Liver (tissue), 9 donors: ENCODE results near the gene DDX41. TPM values are rescaled to one million over a fixed set of nuclear protein-coding genes. Genes with fewer than 3 reads are reported as not detected.

ENCODE experiments used
- DNase-seq: peaks from one replicate; pipeline ENCODE4 v3.0.0-alpha.2; 2017; ENCODE audit warnings: low spot score
- H3K27ac ChIP-seq, 2 donors: one replicate each; pipeline ENCODE4 v1.7.0; 2013; ENCODE audit warnings: inconsistent platforms in 2 of 2, low read length in 2 of 2, control low read depth in 1 of 2, low read depth in 1 of 2, mild to moderate bottlenecking in 1 of 2
- H3K27me3 ChIP-seq, 4 donors: one replicate each; pipeline versions ENCODE4 v1.6.1 to v1.7.0; 2013; ENCODE audit warnings: low read length in 3 of 4, inconsistent platforms in 1 of 4, mild to moderate bottlenecking in 1 of 4, moderate library complexity in 1 of 4; ENCODE audit not compliant: control insufficient read depth in 4 of 4, insufficient read depth in 4 of 4
- H3K36me3 ChIP-seq, 4 donors: one replicate each; pipeline versions ENCODE4 v1.6.1 to v1.7.0; 2013; ENCODE audit warnings: low read length in 3 of 4, mild to moderate bottlenecking in 3 of 4, low read depth in 1 of 4, moderate library complexity in 1 of 4; ENCODE audit not compliant: control insufficient read depth in 4 of 4, insufficient read depth in 3 of 4
- H3K4me1 ChIP-seq, 4 donors: one replicate each; pipeline versions ENCODE4 v1.6.1 to v1.7.0; 2013; ENCODE audit warnings: low read length in 3 of 4, mild to moderate bottlenecking in 3 of 4, moderate library complexity in 1 of 4; ENCODE audit not compliant: control insufficient read depth in 4 of 4, insufficient read depth in 4 of 4
- H3K4me3 ChIP-seq, 3 donors: one replicate each; pipeline versions ENCODE4 v1.6.1 to v1.7.0; 2013; ENCODE audit warnings: low read length in 3 of 3, control low read depth in 1 of 3, low read depth in 1 of 3, mild to moderate bottlenecking in 1 of 3
- H3K9ac ChIP-seq, 2 donors: one replicate each; pipeline ENCODE4 v1.7.0; 2013; ENCODE audit warnings: low read length in 2 of 2, mild to moderate bottlenecking in 2 of 2, moderate library complexity in 2 of 2, control low read depth in 1 of 2, low read depth in 1 of 2
- H3K9me3 ChIP-seq, 4 donors: one replicate each; pipeline versions ENCODE4 v1.6.1 to v1.7.0; 2013; ENCODE audit warnings: low read length in 3 of 4; ENCODE audit not compliant: control insufficient read depth in 4 of 4
- ATF3 ChIP-seq: IDR thresholded peaks from 2 replicates; pipeline ENCODE4 v1.6.1; 2016; ENCODE audit warnings: antibody characterized with exemption
- CTCF ChIP-seq: fragments of 150-350 bp; IDR thresholded peaks from 2 replicates; pipeline ENCODE4 v1.5.1; 2017; ENCODE audit warnings: improper control_type of control experiment, low read depth, low read length; ENCODE audit not compliant: missing input control
- EGR1 ChIP-seq, 2 donors: IDR thresholded peaks; 2 replicates each; pipeline ENCODE4 v1.6.1; 2016 to 2018; ENCODE audit warnings: antibody characterized with exemption in 2 of 2, low read depth in 2 of 2
- FOXA1 ChIP-seq: IDR thresholded peaks from 2 replicates; pipeline ENCODE4 v1.6.1; 2016; ENCODE audit warnings: antibody characterized with exemption
- GABPA ChIP-seq, 2 donors: IDR thresholded peaks in 1 of 2; conservative IDR thresholded peaks in 1 of 2; 2 replicates each; pipeline ENCODE4 v1.6.1; 2016; ENCODE audit warnings: antibody characterized with exemption in 2 of 2, mild to moderate bottlenecking in 1 of 2, moderate library complexity in 1 of 2
- HNF4A ChIP-seq, 2 donors: conservative IDR thresholded peaks; 2 replicates each; pipeline ENCODE4 v1.6.1; 2016; ENCODE audit warnings: antibody characterized with exemption in 2 of 2, mild to moderate bottlenecking in 2 of 2
- HNF4G ChIP-seq: IDR thresholded peaks from 2 replicates; pipeline ENCODE4 v1.6.1; 2016; ENCODE audit warnings: antibody characterized with exemption
- MAX ChIP-seq: IDR thresholded peaks from 2 replicates; pipeline ENCODE4 v1.6.1; 2016; ENCODE audit warnings: antibody characterized with exemption
- NR2F2 ChIP-seq: IDR thresholded peaks from 2 replicates; pipeline ENCODE4 v1.6.1; 2016; ENCODE audit warnings: antibody characterized with exemption
- RAD21 ChIP-seq, 2 donors: IDR thresholded peaks; 2 replicates each; pipeline ENCODE4 v1.6.1; 2016; ENCODE audit warnings: antibody characterized with exemption in 2 of 2, mild to moderate bottlenecking in 2 of 2
- REST ChIP-seq: IDR thresholded peaks from 2 replicates; pipeline ENCODE4 v1.6.1; 2016; ENCODE audit warnings: antibody characterized with exemption, mild to moderate bottlenecking
- TAF1 ChIP-seq: conservative IDR thresholded peaks from 2 replicates; pipeline ENCODE4 v1.6.1; 2016; ENCODE audit warnings: antibody characterized with exemption, mild to moderate bottlenecking
- YY1 ChIP-seq: IDR thresholded peaks from 2 replicates; pipeline ENCODE4 v1.6.1; 2016; ENCODE audit warnings: antibody characterized with exemption, mild to moderate bottlenecking
- ZBTB33 ChIP-seq: IDR thresholded peaks from 2 replicates; pipeline ENCODE4 v1.6.1; 2016; ENCODE audit warnings: antibody characterized with exemption
- WGBS: extraction: QIAGEN DNeasy Blood & Tissue Kit; methylation state at CpG from one replicate; pipeline ENCODE4 v1.1.7; 2013; 5-methylcytosine and 5-hydroxymethylcytosine counted together
- polyA plus RNA-seq, 2 donors: library from polyadenylated mRNA; stranded (reverse) in 1 of 2; unstranded in 1 of 2; fragments of 200-250 nt in 1 of 2; fragments of >200 nt in 1 of 2; fragmentation: Nextera tagmentation in 1 of 2; extraction: Ambion mirVana in 1 of 2; gene quantifications; one replicate each; pipeline versions ENCODE4 v1.2.1 to v1.2.3, GENCODE V29; 2013 to 2015
- total RNA-seq, 2 donors: library from RNA; depleted of rRNA; stranded (reverse); fragments of >200 nt; gene quantifications; one replicate each; pipeline ENCODE4 v1.2.3, GENCODE V29; 2014
- donor health status: healthy.
- donor health status: healthy.
- donor health status: healthy.
- donor health status: healthy.
- donor health status: healthy.

The DDX41 gene
- total and polyA plus RNA-seq, 4 donors: 20.4 to 58.5 (median 45.6) TPM

GRCh38 chr5:177495243-177496060, 21.3 kb downstream of the DDX41 start:
- no peak overlapping the region for H3K9ac ChIP-seq
- peak; percentile 61 for TF ChIP-seq NR2F2
- TF ChIP-seq CTCF: peak; percentile 0
- TF ChIP-seq TAF1: no peak
- TF ChIP-seq HNF4G: no peak
- no peaks in the 10 kb centered on the region for H3K27me3 ChIP-seq
- no peak overlapping the region for H3K4me3 ChIP-seq
- H3K9me3 ChIP-seq: no peaks in the 10 kb centered on the region
- DNase-seq: no peak
- 83% methylated on average over 14 of the region's 14 CpGs for WGBS
- H3K27ac ChIP-seq: peak overlapping the region; percentile 36 to 58
- H3K4me1 ChIP-seq: peaks cover 0 to 17% (median 7%) of the 10 kb centered on the region in 4 donors
- no peaks in the 10 kb centered on the region for H3K36me3 ChIP-seq

- Histone ChIP-seq H3K9ac (no peak overlapping the region), H3K27me3 (no peaks in the 10 kb centered on the region), H3K36me3 (no peaks in the 10 kb centered on the region), H3K9me3 (no peaks in the 10 kb centered on the region), H3K27ac (peak overlapping the region; percentile 25 to 36), H3K4me3 (no peak overlapping the region), H3K4me1 (peaks cover 0 to 17% (median 7%) of the 10 kb centered on the region in 4 donors)
- 68% methylated on average over 11 of the region's 11 CpGs for WGBS
- TF ChIP-seq CTCF: peak; percentile 2
- no peak for TF ChIP-seq YY1
- no peak for DNase-seq
These were observed 22.2 kb downstream of the DDX41 start for GRCh38 chr5:177494346-177495195.

GRCh38 chr5:177493795-177494345, 22.9 kb downstream of the DDX41 start:
- Histone ChIP-seq H3K9me3 (no peaks in the 10 kb centered on the region), H3K4me1 (peaks cover 0 to 17% (median 7%) of the 10 kb centered on the region in 4 donors), H3K27ac (peak overlapping the region in 1 of 2 donors; percentile 9), H3K4me3 (no peak overlapping the region), H3K27me3 (no peaks in the 10 kb centered on the region), H3K9ac (no peak overlapping the region), H3K36me3 (no peaks in the 10 kb centered on the region)
- 85% methylated on average over 5 of the region's 5 CpGs for WGBS
- no peak for DNase-seq
- TF ChIP-seq RAD21 (IDR thresholded peaks at IDR 0.05) (no peak), ATF3 (no peak), NR2F2 (no peak), REST (no peak), HNF4A (conservative IDR thresholded peaks at IDR 0.05) (no peak), GABPA (IDR thresholded peaks at IDR 0.05 in 1 of 2, conservative IDR thresholded peaks at IDR 0.05 in 1 of 2) (no peak), EGR1 (IDR thresholded peaks at IDR 0.05; ENCODE audit: low read depth in 2 of 2) (no peak), ZBTB33 (no peak), FOXA1 (no peak), MAX (no peak)
